Sigmoid colon (tissue), 7 donors: ENCODE data around the gene CCDC148. TPM values are rescaled to one million over a fixed set of nuclear protein-coding genes. Genes with fewer than 3 reads are reported as not detected.
"Not testable (repeated sequence)": the region's sequence is repeated elsewhere in the genome, so short reads cannot be mapped to it uniquely, and the experiment has no call there.

Source experiments
- DNase-seq: peaks from one replicate; pipeline ENCODE4 v3.0.0-alpha.2; 2019
- H3K27ac ChIP-seq, 4 donors: fragments of 200-600 bp; sonication (generic); one replicate each; pipeline ENCODE4 v1.5.1; 2016 to 2019; ENCODE audit warnings: mild to moderate bottlenecking in 1 of 4
- H3K27me3 ChIP-seq, 3 donors: fragments of 200-600 bp; sonication (generic); one replicate each; pipeline ENCODE4 v1.5.1; 2019; ENCODE audit warnings: mild to moderate bottlenecking in 1 of 3
- H3K36me3 ChIP-seq, 4 donors: fragments of 200-600 bp; sonication (generic); one replicate each; pipeline ENCODE4 v1.5.1; 2016 to 2019
- H3K4me1 ChIP-seq, 4 donors: fragments of 200-600 bp; sonication (generic); one replicate each; pipeline ENCODE4 v1.5.1; 2017 to 2019
- H3K4me3 ChIP-seq, 4 donors: fragments of 200-600 bp; sonication (generic); one replicate each; pipeline ENCODE4 v1.5.1; 2017 to 2019; ENCODE audit warnings: mild to moderate bottlenecking in 2 of 4, moderate library complexity in 1 of 4
- H3K9me3 ChIP-seq, 4 donors: fragments of 200-600 bp in 3 of 4; sonication (generic) in 3 of 4; one replicate each; pipeline versions ENCODE4 v1.5.1 to v1.6.1; 2013 to 2019
- CTCF ChIP-seq, 4 experiments: fragments of 450-650 bp in 3 of 4; fragments of 200-600 bp in 1 of 4; IDR thresholded peaks; one replicate each; pipeline ENCODE4 v1.5.1; 2016 to 2019; ENCODE audit warnings: antibody characterized with exemption in 4 of 4, mild to moderate bottlenecking in 3 of 4, moderate library complexity in 2 of 4
- EP300 ChIP-seq, 4 donors: sonication (generic); formaldehyde crosslinking; IDR thresholded peaks; one replicate each; pipeline ENCODE4 v1.6.1; 2017; ENCODE audit warnings: antibody characterized with exemption in 4 of 4
- POLR2A ChIP-seq, 2 donors: fragments of 450-650 bp; IDR thresholded peaks; one replicate each; pipeline ENCODE4 v1.6.1; 2016; ENCODE audit warnings: antibody characterized with exemption in 2 of 2, mild to moderate bottlenecking in 2 of 2, moderate library complexity in 2 of 2
- POLR2AphosphoS5 ChIP-seq, 4 donors: sonication (generic); formaldehyde crosslinking; IDR thresholded peaks; one replicate each; pipeline ENCODE4 v1.6.1; 2017; ENCODE audit warnings: antibody characterized with exemption in 4 of 4
- WGBS, 2 donors: extraction: QIAGEN DNeasy Blood & Tissue Kit; methylation state at CpG; one replicate each; pipeline ENCODE4 v1.1.7; 2013; 5-methylcytosine and 5-hydroxymethylcytosine counted together
- intact Hi-C: fragments of 100-400 bp; cut with DNase I; formaldehyde crosslinking; loops from one replicate; pipeline ENCODE4 v1.15.1; 2023
- polyA plus RNA-seq, 3 donors: library from polyadenylated mRNA; stranded (reverse); fragments of 200-250 nt; gene quantifications; one replicate each; pipeline ENCODE4 v1.2.3, GENCODE V29; 2013
- total RNA-seq, 4 donors: library from RNA; depleted of rRNA; stranded (reverse); fragments of >200 nt; gene quantifications; one replicate each; pipeline ENCODE4 v1.1.0, GENCODE V29; 2016
- donor health status: healthy with polysubstance abuse.
- donor health status: Bipolar disorder and iron deficiency.
- donor health status: healthy.

The CCDC148 gene
- total and polyA plus RNA-seq, 7 donors, result 0.23 to 0.83 (median 0.36) TPM; not detected in 4

GRCh38 chr2:158315000-158315399 lies 141.6 kb downstream of the CCDC148 start:
- intact Hi-C loops, result no loop called here
- H3K27me3 ChIP-seq, result no peaks in the 10 kb centered on the region
- no peaks in the 10 kb centered on the region for H3K4me1 ChIP-seq
- TF ChIP-seq CTCF (IDR thresholded peaks at IDR 0.05) (no peak), POLR2A (IDR thresholded peaks at IDR 0.05) (no peak), EP300 (IDR thresholded peaks at IDR 0.05) (no peak), POLR2AphosphoS5 (IDR thresholded peaks at IDR 0.05) (no peak)
- no peak for DNase-seq
- H3K4me3 ChIP-seq, result no peak overlapping the region
- no peak overlapping the region for H3K27ac ChIP-seq
- 14 to 39% methylated on average over 1 of the region's 1 CpG for WGBS, 2 donors
- H3K36me3 ChIP-seq, result no peaks in the 10 kb centered on the region
- no peaks in the 10 kb centered on the region for H3K9me3 ChIP-seq

GRCh38 chr2:158313734-158314133 lies 142.8 kb downstream of the CCDC148 start:
- H3K27me3 ChIP-seq, result no peaks in the 10 kb centered on the region
- WGBS, 2 donors, result 77 to 79% methylated on average over 2 of the region's 2 CpGs
- DNase-seq, result no peak
- H3K27ac ChIP-seq, result no peak overlapping the region
- intact Hi-C loops, result no loop called here
- no peak overlapping the region for H3K4me3 ChIP-seq
- TF ChIP-seq CTCF (IDR thresholded peaks at IDR 0.05) (no peak), POLR2A (IDR thresholded peaks at IDR 0.05) (no peak), EP300 (IDR thresholded peaks at IDR 0.05) (no peak), POLR2AphosphoS5 (IDR thresholded peaks at IDR 0.05) (no peak)
- no peaks in the 10 kb centered on the region for H3K9me3 ChIP-seq
- no peaks in the 10 kb centered on the region for H3K4me1 ChIP-seq
- no peaks in the 10 kb centered on the region for H3K36me3 ChIP-seq

GRCh38 chr2:158312981-158313380 lies 143.6 kb downstream of the CCDC148 start:
- no peak overlapping the region for H3K27ac ChIP-seq
- H3K4me1 ChIP-seq, result no peaks in the 10 kb centered on the region
- H3K27me3 ChIP-seq, result no peaks in the 10 kb centered on the region
- TF ChIP-seq POLR2A (IDR thresholded peaks at IDR 0.05), result no peak
- no peak for TF ChIP-seq CTCF (IDR thresholded peaks at IDR 0.05)
- no peak for TF ChIP-seq EP300 (IDR thresholded peaks at IDR 0.05)
- TF ChIP-seq POLR2AphosphoS5 (IDR thresholded peaks at IDR 0.05), result no peak
- no peaks in the 10 kb centered on the region for H3K9me3 ChIP-seq
- DNase-seq, result no peak
- 84 to 87% methylated on average over 1 of the region's 1 CpG for whole genome bisulfite sequencing, 2 donors
- no peak overlapping the region for H3K4me3 ChIP-seq
- intact Hi-C loops, result no loop called here
- no peaks in the 10 kb centered on the region for H3K36me3 ChIP-seq

- H3K27ac ChIP-seq, DNase-seq, H3K9me3 ChIP-seq, H3K4me3 ChIP-seq, H3K4me1 ChIP-seq, intact Hi-C loops, H3K27me3 ChIP-seq, H3K36me3 ChIP-seq: not testable (repeated sequence)
- 96 to 97% methylated on average over 27 of the region's 27 CpGs for WGBS, 2 donors
Observed at GRCh38 chr2:158310407-158310806, 146.1 kb downstream of the CCDC148 start.

- Histone ChIP-seq H3K36me3 (no peaks in the 10 kb centered on the region), H3K4me3 (no peak overlapping the region), H3K27ac (no peak overlapping the region), H3K4me1 (no peaks in the 10 kb centered on the region), H3K9me3 (no peaks in the 10 kb centered on the region), H3K27me3 (no peaks in the 10 kb centered on the region)
- intact Hi-C loops, result no loop called here
- no peak for DNase-seq
- WGBS, 2 donors, result 95 to 97% methylated on average over 2 of the region's 2 CpGs
- TF ChIP-seq POLR2A (IDR thresholded peaks at IDR 0.05) (no peak), POLR2AphosphoS5 (IDR thresholded peaks at IDR 0.05) (no peak), EP300 (IDR thresholded peaks at IDR 0.05) (no peak), CTCF (IDR thresholded peaks at IDR 0.05) (no peak)
Observed at GRCh38 chr2:158305501-158305900, 151.1 kb downstream of the CCDC148 start.
